ENCODE data around the gene STAT4. TPM values are rescaled to one million over a fixed set of nuclear protein-coding genes. Genes with fewer than 3 reads are reported as not detected.

Gene STAT4
- polyA plus RNA-seq, 4 donors: 6.5 to 9.4 (median 9.4) TPM

Other genes with a start within 250 kb of the STAT4 start
- 100 to 1,000 TPM; 118 to 145 (median 133) TPM for gene STAT1, start 136.8 kb downstream of the STAT4 start, polyA plus RNA-seq (ENCODE audit: insufficient read length in 4 of 4)
- 100 to 1,000 TPM; 101 to 126 (median 119) TPM for gene MYO1B, start 94.4 kb upstream of the STAT4 start, polyA plus RNA-seq (ENCODE audit: insufficient read length in 4 of 4)

Measured in right renal pelvis (tissue), 4 donors.